Cerebellar cortex (tissue), 1 donor: Measurements from ENCODE around the gene TANC1.
A peak's percentile ranks its signal among the peaks of the same experiment; 100 is the strongest.
"Not testable (repeated sequence)": the region's sequence is repeated elsewhere in the genome, so short reads cannot be mapped to it uniquely, and the experiment has no call there.

Source experiments
- DNase-seq: peaks from one replicate; pipeline ENCODE4 v3.0.0-alpha.2; 2015; ENCODE audit warnings: low spot score

TANC1 gene

DNA sequence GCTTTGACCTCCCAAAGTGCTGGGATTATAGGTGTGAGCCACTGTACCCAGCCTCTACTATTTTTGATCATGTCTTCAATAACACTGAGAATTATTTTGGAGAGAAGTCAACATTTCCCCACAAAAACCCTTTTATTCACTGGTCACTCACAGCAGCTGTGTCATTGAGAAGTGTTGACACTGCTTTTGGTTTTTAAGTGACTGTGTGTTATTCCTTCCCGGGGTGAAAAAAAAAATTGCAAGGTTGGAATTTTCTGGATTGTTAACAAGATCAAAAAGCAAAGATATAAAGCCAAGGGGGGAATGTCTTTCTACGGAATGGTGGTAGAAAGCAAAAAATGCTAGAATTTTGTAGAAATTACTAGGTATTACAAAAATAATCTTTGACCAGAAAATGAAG, 61.5 kb downstream of the TANC1 start:
- DNase-seq: no peak

DNA sequence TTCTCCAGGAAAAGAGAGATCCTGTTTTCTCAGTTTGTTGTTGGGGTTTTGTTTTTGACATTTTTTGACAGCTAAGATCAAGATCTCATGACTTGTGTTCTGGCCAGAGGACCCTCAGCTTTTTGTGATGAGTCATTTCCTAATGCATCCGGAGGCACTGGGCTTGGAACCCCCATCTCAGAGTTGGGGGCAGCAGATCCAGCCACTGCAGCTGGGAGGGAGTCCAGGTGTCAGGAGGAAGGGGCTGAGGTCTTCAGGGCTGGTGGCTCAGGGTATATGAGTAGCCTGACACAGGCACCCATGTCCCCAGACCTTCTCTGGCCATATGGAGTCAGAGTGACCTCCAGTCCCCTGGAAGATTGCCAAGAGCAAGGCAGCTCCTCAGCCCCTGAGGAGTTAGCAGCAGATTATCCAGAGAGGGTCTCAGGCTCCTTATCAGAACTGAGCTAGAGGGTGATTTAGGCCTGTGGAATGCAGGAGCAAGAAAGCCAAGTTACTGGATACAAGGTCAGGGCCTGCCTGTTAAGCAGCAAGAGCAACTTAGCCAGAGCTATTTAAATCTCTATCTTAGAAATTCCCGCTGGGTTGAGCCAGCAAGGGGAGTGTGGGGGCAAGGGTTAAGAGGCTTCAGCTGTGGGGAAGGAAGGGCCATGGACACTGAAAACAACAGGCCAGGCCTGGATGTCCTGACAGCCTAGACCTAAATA, 62.4 kb downstream of the TANC1 start:
- no peak for DNase-seq

DNA sequence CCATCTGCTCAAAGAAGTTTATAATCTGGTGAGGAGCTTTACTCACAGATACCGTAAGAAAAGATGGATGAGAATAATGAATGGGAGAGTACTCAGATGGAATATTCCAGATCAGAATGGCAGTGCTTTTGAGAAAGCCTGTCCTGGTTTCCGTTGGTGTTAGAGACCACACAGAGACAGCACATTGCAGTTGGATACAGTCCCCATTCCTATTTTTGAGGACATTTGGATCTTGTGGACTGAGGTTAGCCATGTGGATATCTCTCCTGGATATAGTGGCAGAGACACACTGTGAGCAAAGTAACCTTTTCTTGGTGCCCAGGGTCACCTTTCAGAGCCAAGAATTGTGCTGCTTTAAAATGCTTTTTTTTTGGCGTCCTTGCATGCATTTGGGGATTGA, 63.7 kb downstream of the TANC1 start:
- DNase-seq: peak; percentile 58

DNA sequence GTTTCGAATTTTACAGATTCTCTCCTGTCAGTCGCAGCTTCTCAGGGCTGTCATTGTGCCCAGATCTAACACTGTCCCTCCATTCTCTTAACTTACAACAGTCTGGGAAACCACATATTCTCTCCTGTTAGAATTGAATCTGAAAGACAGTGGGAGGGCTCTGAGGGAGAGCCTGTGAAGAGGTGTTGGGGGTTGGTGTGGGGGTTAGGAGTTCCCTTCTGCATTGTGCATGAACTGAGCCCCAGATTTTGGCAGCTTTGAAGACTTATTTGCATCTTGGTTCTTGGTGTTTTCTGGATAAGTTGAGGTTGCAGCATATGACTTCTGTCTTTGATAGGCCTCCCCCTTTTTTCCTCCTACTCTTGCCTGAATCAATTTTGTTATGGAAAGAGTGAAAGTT, 64.1 kb downstream of the TANC1 start:
- DNase-seq: no peak

DNA sequence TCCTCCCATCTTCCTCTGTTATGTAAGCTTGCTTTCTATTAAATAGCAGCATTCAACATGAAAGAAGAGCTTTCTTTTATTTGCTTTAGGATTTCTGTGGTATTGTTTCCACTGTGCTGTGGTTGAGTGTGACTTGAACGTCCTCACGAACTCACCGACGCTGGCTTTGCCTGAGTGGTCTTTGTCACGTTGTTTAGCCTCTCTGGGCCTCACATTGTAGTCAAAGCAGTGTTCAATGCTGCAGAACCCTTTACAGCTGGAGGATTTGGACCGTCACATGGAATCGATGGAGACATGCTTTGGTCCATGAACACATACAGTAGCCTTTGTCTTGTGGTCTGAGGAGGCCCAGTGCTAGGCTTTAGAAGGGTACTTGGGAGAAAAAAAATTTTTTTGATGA, 66.3 kb downstream of the TANC1 start:
- no peak for DNase-seq

DNA sequence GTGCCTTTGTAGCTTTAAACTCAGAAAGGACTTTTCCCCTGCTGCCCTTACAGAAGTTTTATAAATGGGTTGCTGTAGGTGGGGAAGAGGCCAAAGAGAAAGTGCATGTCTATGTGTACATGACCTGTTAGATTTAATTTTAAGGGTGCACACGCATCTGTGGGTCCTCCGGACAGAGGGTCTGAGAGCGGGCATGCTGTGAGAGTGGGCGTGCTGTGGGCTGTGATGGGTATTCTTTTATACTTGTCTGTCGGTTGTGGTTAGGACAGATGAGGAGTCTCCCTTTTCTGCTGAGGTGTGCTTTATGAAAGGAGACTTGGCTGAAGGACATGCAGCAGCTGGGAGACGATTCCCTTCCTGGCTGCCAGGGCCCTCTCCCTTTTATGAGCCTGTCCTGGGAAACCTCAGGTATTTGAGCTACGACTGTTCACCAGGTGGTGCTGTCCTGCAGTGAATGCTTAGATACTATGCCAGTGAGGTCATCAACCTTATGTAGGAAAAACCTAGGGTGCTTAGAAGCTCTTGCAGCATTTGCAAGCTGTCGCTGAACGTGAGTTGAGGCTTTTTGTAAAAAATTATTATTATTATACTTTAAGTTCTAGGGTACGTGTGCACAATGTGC, 67.5 kb downstream of the TANC1 start:
- peak; percentile 69 for DNase-seq

DNA sequence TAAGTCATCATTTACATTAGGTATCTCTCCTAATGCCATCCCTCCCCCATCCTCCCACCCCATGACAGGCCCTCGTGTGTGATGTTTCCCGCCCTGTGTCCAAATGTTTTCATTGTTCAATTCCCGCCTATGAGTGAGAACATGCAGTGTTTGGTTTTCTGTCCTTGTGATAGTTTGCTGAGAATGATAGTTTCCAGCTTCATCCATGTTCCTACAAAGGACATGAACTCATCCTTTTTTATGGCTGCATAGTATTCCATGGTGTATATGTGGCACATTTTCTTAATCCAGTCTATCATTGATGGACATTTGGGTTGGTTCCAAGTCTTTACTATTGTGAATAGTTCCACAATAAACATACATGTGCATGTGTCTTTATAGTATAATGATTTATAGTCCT, 68.0 kb downstream of the TANC1 start:
- not testable (repeated sequence) for DNase-seq

DNA sequence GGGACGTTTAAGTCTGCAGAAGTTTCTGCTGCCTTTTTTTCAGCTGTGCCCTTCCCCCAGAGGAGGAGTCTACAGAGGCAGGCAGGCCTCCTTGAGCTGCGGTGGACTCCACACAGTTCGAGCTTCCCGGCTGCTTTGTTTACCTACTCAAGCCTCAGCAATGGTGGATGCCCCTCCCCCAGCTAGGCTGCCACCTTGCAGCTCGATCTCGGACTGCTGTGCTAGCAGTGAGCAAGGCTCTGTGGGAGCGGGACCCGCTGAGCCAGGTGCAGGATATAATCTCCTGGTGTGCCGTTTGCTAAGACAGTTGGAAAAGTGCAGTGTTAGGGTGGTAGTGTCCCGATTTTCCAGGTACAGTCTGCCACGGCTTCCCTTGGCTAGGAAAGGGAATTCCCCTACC, 72.9 kb downstream of the TANC1 start:
- DNase-seq: not testable (repeated sequence)

DNA sequence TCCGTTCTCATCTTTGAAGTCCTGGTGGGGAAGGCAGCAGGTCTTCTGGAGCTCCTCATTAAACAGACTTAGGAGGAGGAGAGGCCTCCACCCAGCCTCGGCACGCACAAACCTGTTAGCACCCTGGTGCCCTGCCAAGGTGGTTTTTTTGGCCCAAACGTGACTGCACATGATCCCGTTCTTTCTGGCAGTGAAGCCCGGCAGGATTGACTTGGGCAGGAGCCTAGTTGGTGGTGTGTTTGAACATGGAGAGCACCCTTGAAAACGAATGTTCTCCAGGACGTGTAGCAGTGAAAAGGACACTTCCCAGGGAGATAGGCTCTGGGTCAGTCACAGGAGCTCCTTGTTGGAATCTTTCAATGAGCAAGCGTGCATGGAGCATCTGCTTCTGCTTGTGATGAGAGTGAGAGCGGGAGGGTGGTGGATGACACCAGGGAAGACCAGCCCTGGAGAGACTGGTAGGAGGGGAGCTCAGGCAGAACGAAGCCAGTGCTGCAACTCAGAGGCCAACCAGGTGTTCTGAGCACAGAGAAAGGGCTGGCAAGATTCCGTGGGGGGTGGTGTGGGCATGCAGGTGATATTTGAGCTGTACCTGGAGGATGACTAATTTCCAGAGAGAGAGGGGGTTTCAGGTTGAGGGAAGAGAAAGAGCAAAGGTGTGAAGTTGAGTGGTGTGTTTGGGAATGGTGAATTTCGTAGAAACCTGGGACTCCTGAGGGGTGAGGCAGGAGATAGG, 73.8 kb downstream of the TANC1 start:
- no peak for DNase-seq

DNA sequence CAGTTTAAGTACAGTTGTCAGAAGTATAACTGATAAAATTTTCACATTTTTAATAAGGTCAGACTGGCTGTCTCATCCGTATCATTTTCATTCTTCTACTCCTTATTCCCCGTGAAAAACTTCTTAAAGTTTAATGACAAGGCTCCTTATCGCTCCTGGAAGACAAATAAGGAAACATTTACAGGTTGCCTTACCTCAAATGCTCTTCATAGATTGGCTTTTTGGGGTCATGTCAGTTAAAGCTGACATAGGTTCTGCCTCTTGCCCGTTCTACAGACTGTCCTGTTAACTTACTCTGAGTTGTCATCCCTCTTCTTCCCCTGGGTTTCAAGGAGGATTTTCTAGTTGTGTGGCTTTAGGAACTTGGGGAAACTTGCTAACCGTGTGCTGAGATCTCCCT, 75.3 kb downstream of the TANC1 start:
- no peak for DNase-seq

DNA sequence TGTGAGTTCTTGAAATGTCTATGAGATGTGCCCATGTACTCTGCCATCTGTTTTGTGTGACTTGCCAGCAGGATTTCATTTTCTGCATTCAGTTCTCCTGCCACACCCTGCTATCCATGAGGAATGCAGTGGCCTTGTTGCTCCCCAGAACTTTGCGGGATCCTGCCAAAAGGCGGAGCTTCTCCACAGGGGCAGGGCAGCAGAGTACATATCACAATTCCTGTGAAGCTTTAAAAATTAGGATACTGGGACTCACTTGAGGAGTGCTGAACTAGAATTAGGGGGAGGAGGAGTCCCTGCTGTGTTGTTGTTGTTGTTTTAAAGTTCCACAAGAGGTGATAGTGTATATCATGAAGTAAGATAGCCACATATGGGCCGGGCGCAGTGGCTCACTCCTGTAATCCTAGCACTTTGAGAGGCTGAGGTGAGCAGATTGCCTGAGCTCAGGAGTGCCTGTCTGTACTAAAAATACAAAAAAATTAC, 76.4 kb downstream of the TANC1 start:
- no peak for DNase-seq

DNA sequence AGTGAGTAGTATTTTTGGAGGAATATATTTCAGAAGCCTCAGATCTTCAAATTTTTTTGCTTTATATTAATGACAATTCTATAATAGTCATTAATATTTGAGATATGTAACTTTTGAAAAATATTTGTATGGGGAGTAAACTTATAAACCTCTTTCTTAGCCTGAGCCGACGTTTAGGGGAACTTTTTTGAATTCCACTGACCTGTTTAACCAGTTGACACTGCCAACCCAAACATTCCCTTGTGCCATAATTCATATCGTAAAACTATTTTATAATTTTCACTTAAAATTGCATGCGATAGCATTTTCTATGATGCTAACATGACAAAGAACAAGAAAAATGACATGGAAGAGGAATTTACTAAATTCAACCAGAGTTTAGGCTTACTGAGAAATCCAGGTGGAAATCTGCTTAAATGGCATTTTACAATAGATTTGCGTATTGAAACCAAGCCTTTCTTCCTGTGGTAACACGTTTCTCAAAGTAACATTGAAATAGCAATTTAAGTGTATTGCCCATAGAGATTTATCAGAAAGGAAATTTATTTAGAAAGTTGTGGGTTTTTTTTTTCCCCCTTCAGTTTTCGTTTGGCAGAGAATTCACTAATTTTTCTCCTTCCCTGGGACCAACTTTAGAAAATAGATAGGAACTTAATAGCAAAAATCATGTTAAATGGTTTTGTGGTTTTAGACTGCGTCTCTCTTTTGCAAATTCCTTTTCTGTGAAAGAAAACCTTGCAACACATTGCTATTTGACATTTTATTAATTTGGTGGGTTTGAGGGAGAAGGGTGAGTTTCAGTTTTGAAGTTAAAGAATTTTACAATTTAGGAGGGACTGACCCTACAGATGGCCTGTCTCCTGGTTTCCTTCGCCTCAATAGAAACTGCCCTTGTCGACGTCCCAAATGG, 77.4 kb downstream of the TANC1 start:
- no peak for DNase-seq

DNA sequence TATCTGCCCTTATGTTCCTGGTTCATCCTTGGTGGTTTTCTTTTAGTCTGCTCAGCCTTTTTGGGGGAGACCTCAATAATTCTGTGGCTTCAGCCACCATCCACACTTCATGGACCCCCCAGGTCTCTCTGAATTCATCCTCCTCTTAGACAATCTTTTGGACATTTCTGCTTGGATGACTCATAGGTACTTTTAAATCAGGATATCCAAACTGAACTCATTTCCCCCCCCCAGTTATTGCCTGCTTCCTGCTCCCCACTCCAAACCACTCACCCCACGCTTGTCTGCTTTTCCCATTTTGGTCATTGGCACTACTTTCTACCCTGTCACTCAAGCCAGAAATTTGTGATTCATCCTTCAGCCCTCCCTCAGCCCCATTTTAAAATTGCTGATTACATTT, 78.5 kb downstream of the TANC1 start:
- no peak for DNase-seq

DNA sequence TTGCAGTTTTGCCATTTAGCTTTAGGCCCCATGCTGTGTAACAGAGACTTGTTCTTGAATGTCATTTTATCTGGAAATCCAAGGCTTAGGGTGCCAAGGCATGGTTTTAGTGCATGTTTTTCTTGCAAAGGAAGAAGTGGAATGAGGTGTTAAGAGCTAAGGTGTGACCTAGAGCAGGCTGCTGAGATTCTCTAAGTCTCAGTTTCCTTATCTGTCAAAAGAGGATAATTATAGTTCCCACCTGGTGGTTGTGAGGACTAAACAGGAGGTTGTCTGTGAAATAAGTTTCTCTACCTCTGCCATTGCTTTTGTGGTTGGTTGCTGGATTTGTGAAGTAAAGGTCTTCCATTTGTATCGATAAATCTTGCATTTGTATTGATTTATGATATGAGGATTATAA, 82.0 kb downstream of the TANC1 start:
- no peak for DNase-seq

DNA sequence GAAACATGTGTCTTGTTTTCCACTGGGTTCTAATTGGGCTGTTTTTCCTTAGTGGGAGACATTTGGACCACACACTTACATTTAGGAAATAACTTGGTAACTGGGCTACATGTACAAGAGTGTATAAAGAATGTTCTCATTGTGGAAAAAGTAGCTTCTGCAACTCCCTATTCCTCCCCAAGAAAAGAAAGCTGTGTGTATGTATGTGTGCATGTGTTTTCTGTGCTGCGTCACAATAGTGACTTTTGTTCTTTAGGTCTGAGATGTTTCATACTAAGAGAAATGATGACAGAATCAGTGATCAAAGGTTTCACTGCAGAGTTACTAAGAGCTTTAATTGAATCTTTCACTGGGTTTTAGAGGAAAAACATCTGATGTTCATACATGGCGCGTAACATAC, 82.7 kb downstream of the TANC1 start:
- DNase-seq: no peak

DNA sequence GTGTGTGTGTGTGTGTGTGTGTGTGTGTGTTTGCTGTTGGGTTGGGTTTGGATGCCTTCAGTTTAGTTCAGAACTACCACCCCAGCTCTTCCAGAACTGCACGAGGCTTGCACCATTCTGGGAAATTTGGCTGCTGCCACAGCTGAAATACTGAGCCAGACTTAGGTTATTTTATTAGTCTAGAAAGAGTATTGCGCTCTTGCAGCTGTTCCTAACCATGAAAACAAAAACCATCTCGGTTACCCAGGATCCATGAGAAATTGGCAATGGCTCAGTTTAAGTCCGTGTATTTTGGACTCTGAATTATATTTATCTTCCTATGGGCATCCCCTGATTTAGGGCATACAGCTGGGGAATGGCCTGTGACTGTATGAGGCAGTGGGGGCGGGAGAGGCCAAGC, 83.2 kb downstream of the TANC1 start:
- DNase-seq: no peak

DNA sequence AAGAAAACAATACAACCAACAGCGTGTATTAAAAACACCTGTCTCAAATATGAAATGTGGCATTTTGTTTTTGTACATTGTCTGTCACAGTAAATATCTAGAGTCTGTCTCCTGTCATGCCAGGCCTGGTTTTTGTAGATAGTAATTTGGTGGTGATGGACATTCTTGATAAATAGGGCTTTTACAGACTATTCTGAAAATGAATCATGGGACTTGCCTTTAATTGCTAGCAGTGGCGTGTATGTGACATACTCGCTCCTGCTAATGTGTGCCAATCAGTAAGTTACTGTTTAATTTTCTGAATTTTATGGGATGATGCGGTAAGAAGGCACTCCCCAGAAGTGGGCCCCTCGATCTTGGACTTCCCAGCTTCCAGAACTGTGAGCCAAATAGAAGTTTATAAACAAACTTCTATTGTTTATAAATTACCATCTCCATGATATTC, 83.7 kb downstream of the TANC1 start:
- DNase-seq: no peak

DNA sequence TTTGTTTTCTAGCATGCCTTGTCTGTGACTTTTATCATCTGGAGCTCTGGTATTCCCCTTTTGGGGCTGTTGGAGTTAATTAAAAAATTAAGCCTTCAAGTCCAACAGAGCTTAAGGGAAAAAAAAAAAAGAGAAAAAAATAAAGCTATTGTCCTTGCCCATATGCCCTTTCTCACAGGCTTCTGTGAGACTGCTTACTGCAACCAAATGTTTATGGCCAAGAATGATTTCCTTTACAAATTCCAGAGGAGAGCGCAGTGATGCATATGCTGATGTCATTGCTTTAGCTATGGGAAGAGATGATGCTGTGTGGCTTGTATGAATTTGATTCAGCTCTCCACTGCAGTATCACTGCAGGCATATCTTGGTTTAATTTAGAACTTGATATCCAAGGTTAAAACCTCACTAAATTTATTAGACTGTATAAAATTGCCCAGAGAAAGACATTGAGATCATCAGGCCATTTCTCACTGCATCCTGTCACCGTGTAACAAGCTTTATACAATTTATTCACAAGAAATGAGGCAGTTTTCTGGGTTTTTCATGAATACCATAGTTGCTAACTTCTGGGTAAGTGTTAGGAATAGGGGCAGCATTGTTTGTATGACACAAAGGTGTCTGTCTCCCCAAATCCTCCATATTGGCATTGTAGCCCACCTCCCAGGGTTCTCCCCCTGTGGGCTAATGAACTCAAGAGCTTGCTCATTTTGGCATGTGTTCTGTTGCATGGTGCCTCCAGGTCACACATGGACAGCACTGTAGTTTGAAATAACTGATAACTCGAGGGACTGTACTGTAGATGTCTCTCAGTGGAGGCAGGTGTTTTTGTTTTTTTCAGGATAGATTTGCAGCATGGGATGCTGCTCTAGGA, 85.0 kb downstream of the TANC1 start:
- no peak for DNase-seq

DNA sequence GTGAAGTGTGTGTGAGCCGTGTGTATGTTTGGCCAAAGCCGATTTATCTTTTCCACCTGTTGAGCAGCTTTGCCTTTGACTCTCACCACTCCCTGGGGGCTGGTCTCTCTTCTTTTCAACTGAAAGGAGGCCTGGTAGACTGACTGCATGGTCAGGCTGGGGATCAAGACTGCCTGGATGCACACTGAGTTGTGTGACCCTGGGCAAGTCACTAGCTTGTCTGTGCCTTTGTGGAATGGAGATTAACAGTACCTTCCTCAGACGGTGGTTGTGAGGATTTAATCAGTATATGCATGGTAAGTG, 85.5 kb downstream of the TANC1 start:
- no peak for DNase-seq

DNA sequence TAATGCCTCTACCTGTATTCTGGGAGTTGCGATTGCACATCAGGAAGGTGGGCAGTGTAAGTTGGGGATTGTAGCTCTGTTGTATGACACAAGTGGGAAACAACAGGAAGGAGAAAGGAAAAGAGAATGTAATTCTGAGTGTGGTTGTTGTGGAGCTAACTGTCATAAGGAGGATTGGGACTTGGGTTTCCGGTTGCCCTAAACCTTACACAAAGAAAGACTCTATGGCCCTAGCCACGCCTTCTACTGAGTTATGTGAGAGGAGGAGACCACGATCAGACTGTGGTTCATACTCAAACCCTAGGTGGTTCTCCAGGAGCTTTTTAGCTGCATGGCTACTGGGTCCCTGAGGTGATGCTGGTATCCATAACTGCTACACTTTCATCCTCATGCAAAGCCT, 86.5 kb downstream of the TANC1 start:
- DNase-seq: no peak

DNA sequence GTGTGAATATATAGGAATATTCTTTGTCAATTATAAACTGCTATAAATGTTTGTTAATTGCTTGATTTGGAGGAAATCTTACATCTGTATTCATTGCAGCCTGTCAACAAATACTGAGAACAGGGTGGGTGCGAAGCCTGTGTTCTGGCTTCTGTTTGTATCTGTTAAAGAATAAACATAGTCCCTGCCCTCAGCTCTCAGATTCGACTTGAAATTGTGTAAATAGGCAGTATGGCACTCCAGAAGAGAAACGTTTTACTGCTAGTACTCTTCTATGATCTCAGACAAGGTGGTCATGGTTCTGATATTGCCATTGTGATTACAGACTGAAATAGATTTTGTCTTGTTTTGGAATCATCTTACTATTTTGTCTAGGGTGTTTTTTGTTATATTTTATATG, 92.1 kb downstream of the TANC1 start:
- DNase-seq: no peak
